Measurements from ENCODE around the gene LRRTM4. TPM values are rescaled to one million over a fixed set of nuclear protein-coding genes. Genes with fewer than 3 reads are reported as not detected.

LRRTM4 gene
- total RNA-seq, 2 donors from 2014 or later: 0.33 TPM; not detected in 1

DNA sequence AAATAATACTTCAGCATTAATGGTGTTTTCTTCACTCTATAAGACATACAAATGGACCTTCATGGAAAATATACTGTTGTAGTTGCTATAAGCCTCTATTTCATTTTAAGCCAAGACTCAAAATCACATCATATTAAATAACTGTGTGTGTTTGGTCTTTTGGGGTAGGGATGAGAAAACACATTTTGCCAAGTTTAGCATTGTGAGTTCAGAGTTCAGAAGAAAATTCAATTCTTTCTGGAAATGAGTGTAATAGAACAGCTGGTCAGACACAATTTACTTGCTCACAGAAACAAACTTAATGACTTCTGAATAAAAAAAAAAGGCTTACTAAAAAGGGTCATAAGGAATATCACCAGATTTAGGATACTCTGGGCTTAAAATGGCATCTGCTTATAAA lies 149.5 kb downstream of the LRRTM4 start:
- Histone ChIP-seq H3K9me3 (no peaks in the 10 kb centered on the region), H3K36me3 (replicated peaks in 1 of 2; ENCODE audit: insufficient read depth in 1 of 2, low read depth in 2 of 2) (no peaks in the 10 kb centered on the region), H3K4me1 (no peaks in the 10 kb centered on the region), H3K27ac (no peak overlapping the region), H3K27me3 (no peaks in the 10 kb centered on the region), H3K4me3 (no peak overlapping the region)
- intact Hi-C loops (cut with DNase I): no loop called here
- TF ChIP-seq, protein P1, sequence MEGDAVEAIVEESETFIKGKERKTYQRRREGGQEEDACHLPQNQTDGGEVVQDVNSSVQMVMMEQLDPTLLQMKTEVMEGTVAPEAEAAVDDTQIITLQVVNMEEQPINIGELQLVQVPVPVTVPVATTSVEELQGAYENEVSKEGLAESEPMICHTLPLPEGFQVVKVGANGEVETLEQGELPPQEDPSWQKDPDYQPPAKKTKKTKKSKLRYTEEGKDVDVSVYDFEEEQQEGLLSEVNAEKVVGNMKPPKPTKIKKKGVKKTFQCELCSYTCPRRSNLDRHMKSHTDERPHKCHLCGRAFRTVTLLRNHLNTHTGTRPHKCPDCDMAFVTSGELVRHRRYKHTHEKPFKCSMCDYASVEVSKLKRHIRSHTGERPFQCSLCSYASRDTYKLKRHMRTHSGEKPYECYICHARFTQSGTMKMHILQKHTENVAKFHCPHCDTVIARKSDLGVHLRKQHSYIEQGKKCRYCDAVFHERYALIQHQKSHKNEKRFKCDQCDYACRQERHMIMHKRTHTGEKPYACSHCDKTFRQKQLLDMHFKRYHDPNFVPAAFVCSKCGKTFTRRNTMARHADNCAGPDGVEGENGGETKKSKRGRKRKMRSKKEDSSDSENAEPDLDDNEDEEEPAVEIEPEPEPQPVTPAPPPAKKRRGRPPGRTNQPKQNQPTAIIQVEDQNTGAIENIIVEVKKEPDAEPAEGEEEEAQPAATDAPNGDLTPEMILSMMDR (IDR thresholded peaks at IDR 0.05): no peak
- TF ChIP-seq POLR2A (IDR thresholded peaks at IDR 0.05): no peak
- no peak for ATAC-seq
- no peak for DNase-seq

DNA sequence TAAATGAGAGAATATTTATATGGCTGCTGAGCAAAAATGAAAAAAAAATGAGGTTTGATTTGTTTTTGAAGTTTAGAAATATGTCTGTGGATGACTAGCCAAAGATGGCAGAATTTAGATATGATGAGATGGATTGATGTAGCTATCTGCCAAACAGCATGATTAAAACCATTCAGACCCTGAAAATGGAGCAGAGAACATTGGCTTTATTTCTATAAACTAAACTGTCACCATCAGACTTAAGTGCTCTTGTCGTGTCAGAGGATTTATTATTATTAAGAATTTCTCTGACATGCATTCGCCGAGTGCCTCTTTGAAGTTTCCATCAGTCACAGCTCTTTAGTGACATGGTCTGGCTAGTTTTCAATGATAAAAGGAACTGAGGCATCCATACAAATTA lies 151.7 kb downstream of the LRRTM4 start:
- TF ChIP-seq POLR2A (IDR thresholded peaks at IDR 0.05): no peak
- TF ChIP-seq, protein P1 (IDR thresholded peaks at IDR 0.05): no peak
- intact Hi-C loops (cut with DNase I): no loop called here
- no peak for DNase-seq
- ATAC-seq: no peak
- Histone ChIP-seq H3K27me3 (no peaks in the 10 kb centered on the region), H3K27ac (no peak overlapping the region), H3K4me3 (no peak overlapping the region), H3K9me3 (no peaks in the 10 kb centered on the region), H3K4me1 (no peaks in the 10 kb centered on the region), H3K36me3 (replicated peaks in 1 of 2; ENCODE audit: insufficient read depth in 1 of 2, low read depth in 2 of 2) (no peaks in the 10 kb centered on the region)
- 67 to 78% methylated on average over 3 of the region's 3 CpGs for WGBS, 2 donors

DNA sequence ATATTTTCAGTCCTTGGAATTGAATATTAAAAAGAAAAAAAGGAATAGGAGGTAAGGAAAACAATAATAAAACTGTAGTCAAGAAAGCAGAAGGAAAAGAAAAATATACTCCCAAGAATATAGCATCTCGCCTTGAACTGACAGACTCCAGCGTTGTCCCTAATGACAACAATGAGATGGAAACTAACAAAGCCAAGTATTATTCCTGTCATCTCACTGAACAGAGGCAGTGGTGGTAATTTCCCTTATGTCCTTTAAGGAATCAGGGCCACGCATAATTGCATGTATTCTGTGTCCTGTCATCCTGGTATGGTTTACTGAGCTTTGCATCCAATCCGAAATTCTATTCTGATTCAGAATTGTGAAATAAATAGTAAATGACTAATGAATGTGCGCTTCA lies 158.9 kb downstream of the LRRTM4 start:
- Histone ChIP-seq H3K4me3 (no peak overlapping the region), H3K4me1 (no peaks in the 10 kb centered on the region), H3K27me3 (no peaks in the 10 kb centered on the region), H3K9me3 (no peaks in the 10 kb centered on the region), H3K36me3 (replicated peaks in 1 of 2; ENCODE audit: insufficient read depth in 1 of 2, low read depth in 2 of 2) (no peaks in the 10 kb centered on the region), H3K27ac (no peak overlapping the region)
- TF ChIP-seq, protein P1 (IDR thresholded peaks at IDR 0.05): no peak
- TF ChIP-seq POLR2A (IDR thresholded peaks at IDR 0.05): no peak
- ATAC-seq: no peak
- no peak for DNase-seq
- 65 to 72% methylated on average over 5 of the region's 5 CpGs for WGBS, 2 donors
- intact Hi-C loops (cut with DNase I): no loop called here

DNA sequence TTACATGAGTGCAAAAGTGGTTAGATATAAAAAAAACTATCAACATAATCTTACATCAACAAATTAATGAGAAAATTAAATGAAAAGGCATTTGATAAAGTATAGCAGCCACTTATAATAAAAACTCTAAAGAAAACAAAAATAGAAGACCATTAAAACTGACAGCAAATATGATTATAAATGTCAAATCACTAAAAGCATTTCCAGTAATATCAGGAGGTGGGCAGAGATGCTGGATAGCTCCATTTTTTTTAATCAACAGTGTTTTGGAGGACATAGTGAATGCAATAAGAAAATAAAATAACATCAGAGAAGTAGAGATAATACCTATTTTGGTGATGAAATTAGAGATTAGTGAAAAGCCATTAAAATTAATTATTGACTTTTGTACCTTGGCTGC lies 173.4 kb downstream of the LRRTM4 start:
- Histone ChIP-seq H3K4me1 (no peaks in the 10 kb centered on the region), H3K36me3 (replicated peaks in 1 of 2; ENCODE audit: insufficient read depth in 1 of 2, low read depth in 2 of 2) (no peaks in the 10 kb centered on the region), H3K27ac (no peak overlapping the region), H3K9me3 (no peaks in the 10 kb centered on the region), H3K27me3 (no peaks in the 10 kb centered on the region), H3K4me3 (no peak overlapping the region)
- no peak for TF ChIP-seq POLR2A (IDR thresholded peaks at IDR 0.05)
- TF ChIP-seq, protein P1 (IDR thresholded peaks at IDR 0.05): no peak
- DNase-seq (no peak), ATAC-seq (no peak)
- intact Hi-C loops (cut with DNase I): no loop called here

DNA sequence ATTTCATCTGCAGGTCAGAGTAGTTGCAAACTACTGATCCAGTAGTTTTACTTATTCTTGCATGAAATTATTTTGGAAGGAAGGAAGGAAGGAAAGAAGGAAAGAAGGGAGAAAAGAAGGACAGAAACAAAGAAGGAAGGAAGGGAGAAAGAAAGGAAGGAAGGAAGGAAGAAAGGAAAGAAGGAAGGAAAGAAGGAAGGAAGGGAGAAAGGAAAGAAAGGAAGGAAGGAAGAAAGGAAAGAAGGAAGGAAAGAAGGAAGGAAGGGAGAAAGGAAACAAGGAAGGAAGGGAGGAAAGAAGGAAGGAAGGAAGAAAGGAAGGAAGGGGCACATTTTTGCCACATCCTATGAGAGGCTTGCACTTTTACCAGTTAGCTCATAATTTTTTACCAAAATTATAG lies 186.2 kb downstream of the LRRTM4 start:
- no peak overlapping the region for H3K4me3 ChIP-seq

More for the DNA sequence above, 186.2 kb downstream of the LRRTM4 start:
- Histone ChIP-seq H3K36me3 (replicated peaks in 1 of 2; ENCODE audit: insufficient read depth in 1 of 2, low read depth in 2 of 2) (no peaks in the 10 kb centered on the region), H3K27ac (no peak overlapping the region), H3K4me1 (no peaks in the 10 kb centered on the region), H3K27me3 (no peaks in the 10 kb centered on the region), H3K9me3 (no peaks in the 10 kb centered on the region)
- ATAC-seq (no peak), DNase-seq (no peak)
- TF ChIP-seq POLR2A (IDR thresholded peaks at IDR 0.05): no peak
- TF ChIP-seq, protein P1 (IDR thresholded peaks at IDR 0.05): no peak
- intact Hi-C loops (cut with DNase I): no loop called here
